Stimulated activated CD4-positive, alpha-beta T cell treated with anti-CD3 and anti-CD28 coated beads, Interleukin-15, amount 100 ng/mL, for 48 hours (primary cell): ENCODE results near the gene GPRASP3.

Source experiments
- DNase-seq, 2 donors: peaks; one replicate each; pipeline ENCODE4 v3.0.0-alpha.2; 2020; ENCODE audit warnings: low read depth in 2 of 2

GPRASP3 gene

GRCh38 chrX:102745857-102746584 lies 25.5 kb downstream of the GPRASP3 start:
- DNase-seq: no peak

- DNase-seq: no peak
Measured at GRCh38 chrX:102765217-102765616, 44.7 kb downstream of the GPRASP3 start.

GRCh38 chrX:102765809-102766208 lies 45.3 kb downstream of the GPRASP3 start:
- no peak for DNase-seq

- no peak for DNase-seq
Measured at GRCh38 chrX:102767287-102767686, 46.7 kb downstream of the GPRASP3 start.

GRCh38 chrX:102768987-102769761 lies 48.6 kb downstream of the GPRASP3 start:
- peak; percentile 69 to 73 for DNase-seq
